GM06990 (cell line): ENCODE data around the gene ZNF175.
A peak's percentile ranks its signal among the peaks of the same experiment; 100 is the strongest.

Experiments
- DNase-seq: peaks from one replicate; pipeline ENCODE4 v3.0.0-alpha.2; 2011; ENCODE audit not compliant: insufficient read length; ENCODE audit errors: extremely low read depth
- H3K27me3 ChIP-seq: replicated peaks from 2 replicates; pipeline ENCODE4 v1.6.0; 2011; ENCODE audit warnings: low read length; ENCODE audit not compliant: control insufficient read depth, insufficient read depth
- H3K36me3 ChIP-seq: 2 replicates; pipeline ENCODE4 v1.5.1; 2011; ENCODE audit warnings: low read length; ENCODE audit not compliant: control insufficient read depth, insufficient read depth
- H3K4me3 ChIP-seq: replicated peaks from 2 replicates; pipeline ENCODE4 v1.5.1; 2011; ENCODE audit warnings: low read depth, mild to moderate bottlenecking, control low read depth, low read length
- TF ChIP-seq, protein P1 (sequence below): IDR thresholded peaks from 2 replicates; pipeline ENCODE4 v1.5.1; 2011; ENCODE audit warnings: low read length, control low read depth, mild to moderate bottlenecking, inconsistent platforms; ENCODE audit not compliant: insufficient read depth, poor library complexity, severe bottlenecking

Gene ZNF175

DNA sequence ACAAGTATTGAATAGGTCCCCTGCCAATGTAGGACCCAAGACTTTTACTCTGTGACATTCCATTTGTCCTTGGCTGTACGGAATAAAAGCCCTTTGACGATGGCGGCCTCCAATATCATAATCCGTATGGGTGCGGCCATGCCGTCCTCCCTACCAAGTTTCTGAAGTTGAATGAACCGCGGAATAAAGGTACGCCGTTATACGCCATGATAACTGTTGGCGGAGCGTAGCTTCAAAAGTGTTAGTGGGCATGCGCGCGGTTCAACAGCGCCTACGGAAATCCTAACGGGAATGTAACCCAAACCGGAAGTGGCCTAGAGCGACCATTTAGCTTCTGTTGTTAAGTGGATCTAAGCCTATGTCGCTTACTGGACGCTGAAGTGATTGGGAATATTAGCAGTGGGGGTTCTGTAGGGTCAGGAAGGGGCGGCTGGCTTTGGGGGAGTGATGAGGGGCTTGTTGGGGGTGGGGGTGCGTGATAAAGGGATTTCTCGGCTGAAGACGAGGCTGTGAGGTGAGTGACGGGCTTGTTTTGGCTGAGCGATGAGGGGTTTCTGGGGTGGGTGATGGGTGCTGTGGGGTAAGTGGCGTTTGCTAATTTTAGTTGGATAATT, at the start of gene ZNF175:
Gene ZNF175, plus strand, starts transcription at position 322 of the 614 bp plus-strand sequence. CDS start 2,047 bp downstream, outside the sequence.
- peak; percentile 78 for DNase-seq
- H3K36me3 ChIP-seq: peaks cover 3% of the 10 kb centered on the region; the same call in 1 of the 2 replicates
- TF ChIP-seq, protein P1, sequence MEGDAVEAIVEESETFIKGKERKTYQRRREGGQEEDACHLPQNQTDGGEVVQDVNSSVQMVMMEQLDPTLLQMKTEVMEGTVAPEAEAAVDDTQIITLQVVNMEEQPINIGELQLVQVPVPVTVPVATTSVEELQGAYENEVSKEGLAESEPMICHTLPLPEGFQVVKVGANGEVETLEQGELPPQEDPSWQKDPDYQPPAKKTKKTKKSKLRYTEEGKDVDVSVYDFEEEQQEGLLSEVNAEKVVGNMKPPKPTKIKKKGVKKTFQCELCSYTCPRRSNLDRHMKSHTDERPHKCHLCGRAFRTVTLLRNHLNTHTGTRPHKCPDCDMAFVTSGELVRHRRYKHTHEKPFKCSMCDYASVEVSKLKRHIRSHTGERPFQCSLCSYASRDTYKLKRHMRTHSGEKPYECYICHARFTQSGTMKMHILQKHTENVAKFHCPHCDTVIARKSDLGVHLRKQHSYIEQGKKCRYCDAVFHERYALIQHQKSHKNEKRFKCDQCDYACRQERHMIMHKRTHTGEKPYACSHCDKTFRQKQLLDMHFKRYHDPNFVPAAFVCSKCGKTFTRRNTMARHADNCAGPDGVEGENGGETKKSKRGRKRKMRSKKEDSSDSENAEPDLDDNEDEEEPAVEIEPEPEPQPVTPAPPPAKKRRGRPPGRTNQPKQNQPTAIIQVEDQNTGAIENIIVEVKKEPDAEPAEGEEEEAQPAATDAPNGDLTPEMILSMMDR: no peak
- H3K4me3 ChIP-seq: peak within 1 kb of the TSS; percentile 86
- H3K27me3 ChIP-seq: no peaks in the 10 kb centered on the region

DNA sequence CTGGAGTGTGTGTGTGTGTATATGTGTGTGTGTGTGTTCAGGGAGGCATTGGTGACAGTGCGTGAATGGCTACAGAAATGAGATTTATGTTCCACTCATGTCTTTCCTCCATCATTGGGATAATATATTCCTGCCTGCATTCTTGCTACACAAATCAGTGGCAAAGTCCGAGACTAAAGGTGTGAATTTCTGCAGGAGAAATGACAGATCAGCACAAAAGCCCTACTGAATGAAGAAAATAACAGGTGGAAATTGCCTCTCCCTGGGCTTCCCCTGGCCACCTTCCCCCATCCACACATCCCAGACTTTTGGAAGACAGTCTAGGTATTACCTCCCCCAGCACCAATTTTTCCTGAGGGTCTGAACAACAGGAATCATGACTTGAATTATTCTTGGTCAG, 49.7 kb upstream of the ZNF175 start:
- DNase-seq: no peak
- no peaks in the 10 kb centered on the region; the same call in none of the 2 replicates for H3K27me3 ChIP-seq
- no peak overlapping the region for H3K4me3 ChIP-seq
- no peaks in the 10 kb centered on the region for H3K36me3 ChIP-seq
- TF ChIP-seq, protein P1: no peak

DNA sequence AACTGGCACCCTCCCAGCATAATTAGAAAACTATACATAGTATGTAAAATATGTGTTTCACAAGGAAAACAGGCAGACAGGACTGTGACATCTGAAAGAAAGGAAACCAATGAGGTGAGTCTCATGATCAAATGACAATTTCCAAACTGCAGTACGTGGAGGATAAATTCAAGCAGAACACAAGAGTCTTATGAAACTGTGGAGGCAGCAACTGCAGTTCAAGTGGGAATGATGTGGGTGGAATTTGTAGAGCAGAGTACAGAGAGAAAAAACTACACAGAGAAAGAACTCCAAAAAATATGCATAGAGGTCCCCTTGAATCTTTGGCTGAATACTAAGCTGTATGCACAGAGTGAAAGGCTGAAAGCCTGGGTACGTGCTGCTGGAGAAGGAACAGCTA, 49.3 kb upstream of the ZNF175 start:
- Histone ChIP-seq H3K27me3 (no peaks in the 10 kb centered on the region; the same call in none of the 2 replicates), H3K4me3 (no peak overlapping the region), H3K36me3 (no peaks in the 10 kb centered on the region)
- no peak for DNase-seq
- TF ChIP-seq, protein P1: no peak

GRCh38 chr19:51524666-51525264, 46.3 kb upstream of the ZNF175 start:
- H3K4me3 ChIP-seq: no peak overlapping the region
- no peaks in the 10 kb centered on the region; the same call in none of the 2 replicates for H3K27me3 ChIP-seq
- TF ChIP-seq, protein P1: no peak
- no peaks in the 10 kb centered on the region for H3K36me3 ChIP-seq
- DNase-seq: no peak

GRCh38 chr19:51525651-51526050, 45.4 kb upstream of the ZNF175 start:
- no peaks in the 10 kb centered on the region for H3K36me3 ChIP-seq
- H3K4me3 ChIP-seq: no peak overlapping the region
- H3K27me3 ChIP-seq: no peaks in the 10 kb centered on the region; the same call in none of the 2 replicates
- DNase-seq: no peak
- TF ChIP-seq, protein P1: no peak
